WERI-Rb-1 (cell line): ENCODE data around the gene ANKMY2.

ENCODE experiments used
- DNase-seq: peaks from one replicate; pipeline ENCODE4 v3.0.0-alpha.2; 2020
- H3K27ac ChIP-seq: fragments of 250-450 bp; sonication (Bioruptor Pico); 2 replicates; pipeline ENCODE4 v1.5.1; 2020; ENCODE audit warnings: mild to moderate bottlenecking, moderate library complexity
- H3K27me3 ChIP-seq: fragments of 250-450 bp; sonication (Bioruptor Pico); 2 replicates; pipeline ENCODE4 v1.5.1; 2021; ENCODE audit warnings: mild to moderate bottlenecking, low read depth, moderate library complexity; ENCODE audit not compliant: insufficient read depth, severe bottlenecking
- H3K36me3 ChIP-seq: fragments of 250-450 bp; sonication (Bioruptor Pico); 2 replicates; pipeline ENCODE4 v1.5.1; 2020; ENCODE audit warnings: mild to moderate bottlenecking, moderate library complexity
- H3K4me3 ChIP-seq: 2 replicates; pipeline ENCODE4 v1.5.1; 2011; ENCODE audit warnings: low read depth, mild to moderate bottlenecking, control low read depth, low read length
- H3K9me3 ChIP-seq: fragments of 250-450 bp; sonication (Bioruptor Pico); 2 replicates; pipeline ENCODE4 v1.5.1; 2021; ENCODE audit warnings: mild to moderate bottlenecking, moderate library complexity; ENCODE audit not compliant: severe bottlenecking
- CTCF ChIP-seq: IDR thresholded peaks from 2 replicates; pipeline ENCODE4 v1.5.1; 2011; ENCODE audit warnings: low read depth, mild to moderate bottlenecking, control low read depth, inconsistent platforms, low read length

ANKMY2 gene

GRCh38 chr7:16594676-16595075, 50.9 kb downstream of the ANKMY2 start:
- Histone ChIP-seq H3K4me3 (no peak overlapping the region), H3K27me3 (no peaks in the 10 kb centered on the region), H3K27ac (no peak overlapping the region), H3K9me3 (no peaks in the 10 kb centered on the region), H3K36me3 (no peaks in the 10 kb centered on the region)
- DNase-seq: no peak
- TF ChIP-seq CTCF: no peak

GRCh38 chr7:16594061-16594460, 51.5 kb downstream of the ANKMY2 start:
- no peak for DNase-seq
- Histone ChIP-seq H3K4me3 (no peak overlapping the region), H3K36me3 (no peaks in the 10 kb centered on the region), H3K27me3 (no peaks in the 10 kb centered on the region), H3K9me3 (no peaks in the 10 kb centered on the region), H3K27ac (no peak overlapping the region)
- no peak for TF ChIP-seq CTCF

GRCh38 chr7:16592395-16592794, 53.2 kb downstream of the ANKMY2 start:
- no peaks in the 10 kb centered on the region for H3K27me3 ChIP-seq
- no peak overlapping the region for H3K4me3 ChIP-seq
- no peak overlapping the region for H3K27ac ChIP-seq
- H3K36me3 ChIP-seq: no peaks in the 10 kb centered on the region
- no peak for DNase-seq
- TF ChIP-seq CTCF: no peak
- H3K9me3 ChIP-seq: no peaks in the 10 kb centered on the region

- Histone ChIP-seq H3K4me3 (no peak overlapping the region), H3K27ac (no peak overlapping the region), H3K27me3 (no peaks in the 10 kb centered on the region), H3K9me3 (no peaks in the 10 kb centered on the region), H3K36me3 (no peaks in the 10 kb centered on the region)
- DNase-seq: no peak
- no peak for TF ChIP-seq CTCF
These were observed 55.1 kb downstream of the ANKMY2 start for GRCh38 chr7:16590424-16590823.

GRCh38 chr7:16589881-16590280, 55.7 kb downstream of the ANKMY2 start:
- Histone ChIP-seq H3K27ac (no peak overlapping the region), H3K9me3 (no peaks in the 10 kb centered on the region), H3K27me3 (no peaks in the 10 kb centered on the region), H3K4me3 (no peak overlapping the region), H3K36me3 (no peaks in the 10 kb centered on the region)
- DNase-seq: no peak
- no peak for TF ChIP-seq CTCF

GRCh38 chr7:16587790-16588189, 57.8 kb downstream of the ANKMY2 start:
- no peak for TF ChIP-seq CTCF
- Histone ChIP-seq H3K27ac (no peak overlapping the region), H3K9me3 (no peaks in the 10 kb centered on the region), H3K36me3 (no peaks in the 10 kb centered on the region), H3K27me3 (no peaks in the 10 kb centered on the region), H3K4me3 (peak overlapping the region; percentile 20; the same call in 1 of the 2 replicates)
- DNase-seq: peak; percentile 56
